DND-41 (cell line): ENCODE measurements around the gene ANO6.

Experiments used
- EZH2 ChIP-seq: IDR thresholded peaks from 3 replicates; pipeline ENCODE4 v1.6.1; 2012; ENCODE audit warnings: borderline replicate concordance, low read depth, mild to moderate bottlenecking, moderate library complexity, low read length, inconsistent platforms; ENCODE audit not compliant: severe bottlenecking
- TF ChIP-seq, protein P1 (sequence below): IDR thresholded peaks from 2 replicates; pipeline ENCODE4 v1.5.1; 2012; ENCODE audit warnings: borderline replicate concordance, low read length, moderate library complexity, mild to moderate bottlenecking; ENCODE audit not compliant: poor library complexity, severe bottlenecking; ENCODE audit errors: extremely low read depth

DNA sequence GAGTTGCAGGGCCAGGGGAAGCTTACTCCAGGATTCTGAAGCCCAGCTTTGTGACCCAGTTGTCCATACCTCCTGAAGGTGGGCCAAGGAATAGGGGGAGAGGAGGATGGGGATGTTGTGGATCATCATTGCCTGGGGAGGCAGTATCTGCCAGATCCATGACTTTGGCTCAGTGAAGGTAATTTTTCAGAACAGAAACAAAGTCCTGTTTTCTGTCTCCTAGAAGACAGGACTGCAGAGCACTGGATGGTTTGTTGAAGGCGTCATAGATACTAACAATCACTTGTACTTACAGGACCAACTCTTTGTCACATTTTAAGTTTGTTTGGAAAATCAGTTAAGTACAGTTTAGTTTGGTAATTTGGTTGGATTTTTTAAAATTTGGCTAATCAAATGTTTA is 38.4 kb downstream of the ANO6 start:
- TF ChIP-seq, protein P1, sequence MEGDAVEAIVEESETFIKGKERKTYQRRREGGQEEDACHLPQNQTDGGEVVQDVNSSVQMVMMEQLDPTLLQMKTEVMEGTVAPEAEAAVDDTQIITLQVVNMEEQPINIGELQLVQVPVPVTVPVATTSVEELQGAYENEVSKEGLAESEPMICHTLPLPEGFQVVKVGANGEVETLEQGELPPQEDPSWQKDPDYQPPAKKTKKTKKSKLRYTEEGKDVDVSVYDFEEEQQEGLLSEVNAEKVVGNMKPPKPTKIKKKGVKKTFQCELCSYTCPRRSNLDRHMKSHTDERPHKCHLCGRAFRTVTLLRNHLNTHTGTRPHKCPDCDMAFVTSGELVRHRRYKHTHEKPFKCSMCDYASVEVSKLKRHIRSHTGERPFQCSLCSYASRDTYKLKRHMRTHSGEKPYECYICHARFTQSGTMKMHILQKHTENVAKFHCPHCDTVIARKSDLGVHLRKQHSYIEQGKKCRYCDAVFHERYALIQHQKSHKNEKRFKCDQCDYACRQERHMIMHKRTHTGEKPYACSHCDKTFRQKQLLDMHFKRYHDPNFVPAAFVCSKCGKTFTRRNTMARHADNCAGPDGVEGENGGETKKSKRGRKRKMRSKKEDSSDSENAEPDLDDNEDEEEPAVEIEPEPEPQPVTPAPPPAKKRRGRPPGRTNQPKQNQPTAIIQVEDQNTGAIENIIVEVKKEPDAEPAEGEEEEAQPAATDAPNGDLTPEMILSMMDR = no peak
- no peak for TF ChIP-seq EZH2
